SU-DHL-6 (cell line): ENCODE data around the gene FNDC7.

Experiments used
- H2AFZ ChIP-seq: fragments of 200-600 bp; sonication (generic); 2 replicates; pipeline ENCODE4 v1.6.1; 2014; ENCODE audit warnings: low read depth, mild to moderate bottlenecking, moderate library complexity, mixed read lengths, antibody characterized with exemption, low read length; ENCODE audit not compliant: severe bottlenecking
- H3F3A ChIP-seq: fragments of 200-600 bp; shearing (Covaris generic); 2 replicates; pipeline ENCODE4 v1.6.0; 2016; ENCODE audit warnings: antibody characterized with exemption, mild to moderate bottlenecking; ENCODE audit not compliant: insufficient read depth
- H3K27ac ChIP-seq: fragments of 200-600 bp; sonication (generic); 2 replicates; pipeline ENCODE4 v1.5.1; 2016; ENCODE audit warnings: low read depth, mild to moderate bottlenecking, low read length, moderate library complexity, mixed read lengths
- H3K27me3 ChIP-seq: fragments of 200-600 bp; sonication (generic), shearing (Covaris generic); 2 replicates; pipeline ENCODE4 v1.6.0; 2014; ENCODE audit warnings: mild to moderate bottlenecking, low read length
- H3K36me3 ChIP-seq: fragments of 200-600 bp; sonication (generic); 2 replicates; pipeline ENCODE4 v1.6.1; 2014; ENCODE audit warnings: mild to moderate bottlenecking, low read length, mixed read lengths
- H3K4me2 ChIP-seq: fragments of 300-600, 200-600 bp; shearing (Covaris generic), sonication (generic); 2 replicates; pipeline ENCODE4 v1.6.0; 2014; ENCODE audit warnings: low read length, low read depth, mild to moderate bottlenecking; ENCODE audit not compliant: poor library complexity, severe bottlenecking
- H3K4me3 ChIP-seq: fragments of 200-600 bp; sonication (generic); 2 replicates; pipeline ENCODE4 v1.5.1; 2014; ENCODE audit warnings: antibody characterized with exemption, low read length, mild to moderate bottlenecking, mixed read lengths; ENCODE audit not compliant: insufficient read depth, poor library complexity, severe bottlenecking
- H3K79me2 ChIP-seq: fragments of 200-600 bp; sonication (generic); 2 replicates; pipeline ENCODE4 v1.6.1; 2014; ENCODE audit warnings: mild to moderate bottlenecking, low read length, moderate library complexity; ENCODE audit not compliant: insufficient read depth
- H3K9ac ChIP-seq: fragments of 200-600 bp; sonication (generic); 2 replicates; pipeline ENCODE4 v1.7.0; 2014; ENCODE audit warnings: mild to moderate bottlenecking, low read length
- H3K9me2 ChIP-seq: fragments of 200-600 bp; sonication (generic); replicated peaks from 2 replicates; pipeline ENCODE4 v1.6.1; 2014; ENCODE audit warnings: low read length; ENCODE audit not compliant: insufficient read depth
- H3K9me3 ChIP-seq: fragments of 200-600 bp; sonication (generic); 2 replicates; pipeline ENCODE4 v1.6.1; 2014; ENCODE audit warnings: low read length, mixed read lengths; ENCODE audit not compliant: insufficient read depth
- H4K20me1 ChIP-seq: fragments of 200-600 bp; sonication (generic); 2 replicates; pipeline ENCODE4 v1.6.1; 2014; ENCODE audit warnings: low read depth, mild to moderate bottlenecking, antibody characterized with exemption, low read length, moderate library complexity, mixed read lengths
- CTCF ChIP-seq: fragments of 200-600 bp; sonication (generic); IDR thresholded peaks from one replicate; pipeline ENCODE4 v1.5.1; 2017; ENCODE audit warnings: antibody characterized with exemption, mild to moderate bottlenecking, low read length, moderate library complexity; ENCODE audit not compliant: insufficient read depth, poor library complexity, severe bottlenecking
- EZH2phosphoT487 ChIP-seq: fragments of 200-600 bp; sonication (generic), shearing (Covaris generic); conservative IDR thresholded peaks from 2 replicates; pipeline ENCODE4 v1.6.1; 2018; ENCODE audit warnings: mild to moderate bottlenecking, antibody characterized with exemption, low read length, moderate library complexity, mixed read lengths

Gene FNDC7

GRCh38 chr1:108716437-108717230 lies 3.9 kb downstream of the FNDC7 start:
- Histone ChIP-seq H3F3A (no peaks in the 10 kb centered on the region), H3K36me3 (no peaks in the 10 kb centered on the region), H3K4me2 (no peak overlapping the region), H3K4me3 (no peak overlapping the region), H3K9ac (no peak overlapping the region), H4K20me1 (no peaks in the 10 kb centered on the region), H3K79me2 (no peaks in the 10 kb centered on the region), H2AFZ (no peak overlapping the region), H3K27me3 (no peaks in the 10 kb centered on the region), H3K27ac (no peak overlapping the region), H3K9me2 (no peaks in the 10 kb centered on the region), H3K9me3 (no peaks in the 10 kb centered on the region)
- TF ChIP-seq EZH2phosphoT487: no peak

GRCh38 chr1:108717774-108718316 lies 5.1 kb downstream of the FNDC7 start:
- no peak overlapping the region for H3K9ac ChIP-seq
- H3K9me3 ChIP-seq: no peaks in the 10 kb centered on the region
- no peaks in the 10 kb centered on the region for H3K79me2 ChIP-seq
- no peak overlapping the region for H3K4me3 ChIP-seq
- H4K20me1 ChIP-seq: no peaks in the 10 kb centered on the region
- H3K27me3 ChIP-seq: no peaks in the 10 kb centered on the region
- no peak for TF ChIP-seq EZH2phosphoT487
- no peak for TF ChIP-seq CTCF
- no peak overlapping the region for H3K4me2 ChIP-seq
- no peaks in the 10 kb centered on the region for H3K36me3 ChIP-seq
- no peak overlapping the region for H2AFZ ChIP-seq
- H3K27ac ChIP-seq: no peak overlapping the region
- no peaks in the 10 kb centered on the region for H3F3A ChIP-seq
- H3K9me2 ChIP-seq: no peaks in the 10 kb centered on the region

- TF ChIP-seq CTCF (no peak), EZH2phosphoT487 (no peak)
- Histone ChIP-seq H3K4me3 (no peak overlapping the region), H3K9ac (no peak overlapping the region), H3K9me3 (no peaks in the 10 kb centered on the region), H3F3A (no peaks in the 10 kb centered on the region), H4K20me1 (no peaks in the 10 kb centered on the region), H3K27ac (no peak overlapping the region), H3K9me2 (no peaks in the 10 kb centered on the region), H2AFZ (no peak overlapping the region), H3K79me2 (no peaks in the 10 kb centered on the region), H3K4me2 (no peak overlapping the region), H3K36me3 (no peaks in the 10 kb centered on the region), H3K27me3 (no peaks in the 10 kb centered on the region)
Measured at GRCh38 chr1:108718927-108719655, 6.4 kb downstream of the FNDC7 start.
